IMR-90 (cell line): Measurements from ENCODE around the gene RGP1. TPM values are rescaled to one million over a fixed set of nuclear protein-coding genes. Genes with fewer than 3 reads are reported as not detected.

Source experiments
- ATAC-seq: fragments of 200-7000 bp; cut with Tn5 transposase; 2 replicates; pipeline ENCODE4 v1.9.1; 2020; ENCODE audit warnings: low read depth, mild to moderate bottlenecking, moderate library complexity
- BruUV-seq: library from RNA; stranded (reverse); fragments of 400-500 nt; replicated peaks from 2 replicates; lab custom pipeline; 2021; lab: Mats Ljungman, UMichigan
- CTCF ChIA-PET: fragments of 300-600 bp; formaldehyde crosslinking; extraction: SDS; loops from one replicate; lab custom pipeline; 2021; ENCODE audit warnings: antibody characterized with exemption; lab: Yijun Ruan, JAX
- POLR2A ChIA-PET: fragments of 300-600 bp; sonication (Branson Sonifier 250); formaldehyde crosslinking; loops from one replicate; lab custom pipeline; 2022; ENCODE audit warnings: antibody characterized with exemption; ENCODE audit not compliant: unreplicated experiment; lab: Charles Lee
- DNase-seq: peaks from one replicate; pipeline ENCODE4 v3.0.0; 2013
- H2AFZ ChIP-seq: replicated peaks from 2 replicates; pipeline ENCODE3; 2013; ENCODE audit warnings: low read length, mild to moderate bottlenecking; ENCODE audit not compliant: poor library complexity
- H2AK5ac ChIP-seq: 2 replicates; pipeline ENCODE4 v1.6.1; 2013; ENCODE audit warnings: low read depth, low read length, inconsistent platforms
- H2AK9ac ChIP-seq: replicated peaks from 2 replicates; pipeline ENCODE3; 2013; ENCODE audit warnings: mild to moderate bottlenecking, low read depth, low read length, moderate library complexity; ENCODE audit not compliant: poor library complexity
- H2BK120ac ChIP-seq: 2 replicates; pipeline ENCODE4 v1.6.1; 2013; ENCODE audit warnings: low read depth, low read length, inconsistent platforms
- H2BK15ac ChIP-seq: 3 replicates; pipeline ENCODE4 v1.6.1; 2013; ENCODE audit warnings: low read depth, low read length, inconsistent platforms
- H2BK20ac ChIP-seq: 2 replicates; pipeline ENCODE4 v1.6.1; 2013; ENCODE audit warnings: low read depth, mild to moderate bottlenecking, inconsistent platforms, low read length, moderate library complexity
- H2BK5ac ChIP-seq: 2 replicates; pipeline ENCODE4 v1.6.1; 2013; ENCODE audit warnings: mild to moderate bottlenecking, low read depth, low read length, inconsistent platforms; ENCODE audit not compliant: poor library complexity, severe bottlenecking
- H3K14ac ChIP-seq: replicated peaks from 2 replicates; pipeline ENCODE4 v1.6.1; 2013; ENCODE audit warnings: low read depth, low read length, inconsistent platforms
- H3K18ac ChIP-seq: 2 replicates; pipeline ENCODE4 v1.6.1; 2013; ENCODE audit warnings: low read depth, low read length, control low read depth
- H3K23ac ChIP-seq: 2 replicates; pipeline ENCODE4 v1.6.1; 2013; ENCODE audit warnings: low read depth, low read length, inconsistent platforms
- H3K27ac ChIP-seq: 2 replicates; pipeline ENCODE4 v1.5.1; 2013; ENCODE audit warnings: mild to moderate bottlenecking, control low read depth, low read length; ENCODE audit not compliant: insufficient read depth
- H3K27me3 ChIP-seq: 2 replicates; pipeline ENCODE4 v1.6.1; 2013; ENCODE audit warnings: low read length; ENCODE audit not compliant: control insufficient read depth, insufficient read depth
- H3K36me3 ChIP-seq: 2 replicates; pipeline ENCODE4 v1.6.1; 2013; ENCODE audit warnings: low read length, mixed read lengths; ENCODE audit not compliant: control insufficient read depth, insufficient read depth
- H3K4ac ChIP-seq: 2 replicates; pipeline ENCODE4 v1.6.1; 2013; ENCODE audit warnings: low read depth, low read length, inconsistent platforms
- H3K4me1 ChIP-seq: 2 replicates; pipeline ENCODE4 v1.6.1; 2013; ENCODE audit warnings: low read length, mixed read lengths; ENCODE audit not compliant: control insufficient read depth, insufficient read depth
- H3K4me2 ChIP-seq: 2 replicates; pipeline ENCODE4 v1.6.1; 2013; ENCODE audit warnings: low read depth, mild to moderate bottlenecking, control low read depth, low read length, moderate library complexity
- H3K4me3 ChIP-seq: 2 replicates; pipeline ENCODE4 v1.5.1; 2013; ENCODE audit warnings: low read depth, mild to moderate bottlenecking, control low read depth, low read length, moderate library complexity; ENCODE audit not compliant: insufficient read depth
- H3K56ac ChIP-seq: 2 replicates; pipeline ENCODE4 v1.6.1; 2013; ENCODE audit warnings: low read length, inconsistent platforms; ENCODE audit not compliant: insufficient read depth; ENCODE audit errors: extremely low read depth
- H3K79me1 ChIP-seq, 2 experiments: 2 replicates each; pipeline ENCODE4 v1.6.1; 2013; ENCODE audit warnings: low read length in 2 of 2, inconsistent platforms in 1 of 2, low read depth in 1 of 2
- H3K9ac ChIP-seq: 2 replicates; pipeline ENCODE4 v1.6.1; 2013; ENCODE audit warnings: low read depth, low read length, control low read depth
- H3K9me1 ChIP-seq: 2 replicates; pipeline ENCODE4 v1.6.1; 2013; ENCODE audit warnings: low read length, inconsistent platforms; ENCODE audit not compliant: insufficient read depth
- H3K9me3 ChIP-seq: 2 replicates; pipeline ENCODE4 v1.6.1; 2013; ENCODE audit warnings: low read length; ENCODE audit not compliant: control insufficient read depth, insufficient read depth
- H4K20me1 ChIP-seq: 2 replicates; pipeline ENCODE4 v1.6.1; 2013; ENCODE audit warnings: low read length, inconsistent platforms; ENCODE audit not compliant: insufficient read depth
- H4K5ac ChIP-seq: 2 replicates; pipeline ENCODE4 v1.6.1; 2013; ENCODE audit warnings: mild to moderate bottlenecking, low read depth, low read length, control low read depth
- H4K8ac ChIP-seq, 2 experiments: 2 replicates each; pipeline ENCODE4 v1.6.1; 2013; ENCODE audit warnings: low read depth in 2 of 2, low read length in 2 of 2, control low read depth in 1 of 2, inconsistent platforms in 1 of 2
- H4K91ac ChIP-seq: 2 replicates; pipeline ENCODE4 v1.6.1; 2013; ENCODE audit warnings: low read depth, low read length, inconsistent platforms; ENCODE audit not compliant: insufficient read depth
- BHLHE40 ChIP-seq: fragments of 150-350 bp; IDR thresholded peaks from 2 replicates; pipeline ENCODE4 v1.6.1; 2016; ENCODE audit warnings: mild to moderate bottlenecking, low read depth, low read length
- CEBPB ChIP-seq: IDR thresholded peaks from 2 replicates; pipeline ENCODE4 v1.6.1; 2012; ENCODE audit warnings: low read depth, low read length, improper control_type of control experiment
- CHD1 ChIP-seq: IDR thresholded peaks from 2 replicates; pipeline ENCODE4 v1.6.1; 2012; ENCODE audit warnings: low read depth, low read length, improper control_type of control experiment
- FOS ChIP-seq: fragments of 150-350 bp; IDR thresholded peaks from 2 replicates; pipeline ENCODE4 v1.6.1; 2016; ENCODE audit warnings: low read depth, low read length
- MAFK ChIP-seq: IDR thresholded peaks from 2 replicates; pipeline ENCODE4 v1.6.1; 2012; ENCODE audit warnings: low read depth, low read length, improper control_type of control experiment
- MAZ ChIP-seq: IDR thresholded peaks from 2 replicates; pipeline ENCODE4 v1.6.1; 2012; ENCODE audit warnings: low read depth, mild to moderate bottlenecking, low read length, improper control_type of control experiment, moderate library complexity, borderline replicate concordance
- MXI1 ChIP-seq: IDR thresholded peaks from 2 replicates; pipeline ENCODE4 v1.6.1; 2012; ENCODE audit warnings: low read depth, mild to moderate bottlenecking, low read length, moderate library complexity, borderline replicate concordance
- NFE2L2 ChIP-seq: fragments of 150-350 bp; IDR thresholded peaks from 2 replicates; pipeline ENCODE4 v1.6.1; 2016; ENCODE audit warnings: low read depth, mild to moderate bottlenecking, low read length
- POLR2A ChIP-seq: IDR thresholded peaks from 2 replicates; pipeline ENCODE4 v1.6.1; 2012; ENCODE audit warnings: mild to moderate bottlenecking, low read depth, low read length
- RAD21 ChIP-seq: IDR thresholded peaks from 2 replicates; pipeline ENCODE4 v1.6.1; 2012; ENCODE audit warnings: low read length, improper control_type of control experiment
- RCOR1 ChIP-seq: IDR thresholded peaks from 2 replicates; pipeline ENCODE4 v1.6.1; 2012; ENCODE audit warnings: mild to moderate bottlenecking, low read length, improper control_type of control experiment; ENCODE audit not compliant: insufficient replicate concordance
- RFX5 ChIP-seq: IDR thresholded peaks from 2 replicates; pipeline ENCODE4 v1.8.0; 2012; ENCODE audit warnings: low read depth, mild to moderate bottlenecking, low read length, moderate library complexity
- SMC3 ChIP-seq: fragments of 150-350 bp; IDR thresholded peaks from 2 replicates; pipeline ENCODE4 v1.6.1; 2016; ENCODE audit warnings: low read depth, mild to moderate bottlenecking, antibody characterized with exemption, low read length, moderate library complexity
- WGBS, 2 experiments: methylation state at CpG; one replicate each; pipeline versions ENCODE4 v1.1.5 to v1.1.7; 2013; ENCODE audit warnings: missing lambda C conversion rate in 2 of 2; ENCODE audit not compliant: insufficient read length in 1 of 2; ENCODE audit errors: extremely low coverage in 2 of 2; 5-methylcytosine and 5-hydroxymethylcytosine counted together
- dilution Hi-C: fragments of 300-500 bp; cut with HindIII; formaldehyde crosslinking; loops from one replicate; pipeline ENCODE4 v1.14.3; 2018; ENCODE audit warnings: low sequenced_read_pairs; ENCODE audit not compliant: unreplicated experiment
- in situ Hi-C: fragments of 300-500 bp; cut with MboI; formaldehyde crosslinking; loops from 3 replicates; pipeline ENCODE4 v1.14.3; 2019; ENCODE audit warnings: low sequenced_read_pairs, inconsistent platforms, mixed read lengths
- intact Hi-C: fragments of 100-400 bp; cut with micrococcal nuclease; formaldehyde crosslinking; loops from 2 replicates; pipeline ENCODE4 v1.10.0; 2022
- polyA plus RNA-seq, 3 experiments: library from polyadenylated mRNA; depleted of rRNA; stranded (reverse); fragments of >200 nt; gene quantifications; 2 replicates each; pipeline ENCODE4 v1.2.3, GENCODE V29; 2012; ENCODE audit warnings: low replicate concordance in 1 of 3
- total RNA-seq: library from RNA; depleted of rRNA; stranded (reverse); fragments of >200 nt; gene quantifications from 2 replicates; pipeline ENCODE4 v1.2.3, GENCODE V29; 2012
- TF ChIP-seq, protein P1 (sequence below): fragments of 150-350 bp; IDR thresholded peaks from 2 replicates; pipeline ENCODE4 v1.6.1; 2017; ENCODE audit warnings: mild to moderate bottlenecking, antibody characterized with exemption, low read length, low read depth
- TF ChIP-seq, protein P2 (sequence below): conservative IDR thresholded peaks from 2 replicates; pipeline ENCODE4 v1.5.1; 2012; ENCODE audit warnings: mild to moderate bottlenecking, low read depth, low read length, improper control_type of control experiment
- TF ChIP-seq, protein P3 (sequence below): fragments of 150-350 bp; IDR thresholded peaks from 2 replicates; pipeline ENCODE4 v1.6.1; 2016; ENCODE audit warnings: low read depth, mild to moderate bottlenecking, low read length, moderate library complexity, borderline replicate concordance

The RGP1 gene
- total and polyA plus RNA-seq, 2 of the 4 experiments (the other 2 are of a cell fraction), result 10.2 to 14.3 TPM

- no peak overlapping the region for H3K18ac ChIP-seq
- no peak overlapping the region for H3K4me2 ChIP-seq
- dilution Hi-C loops, result no loop called here
These were observed 10.2 kb upstream of the RGP1 start for GRCh38 chr9:35738924-35739323.

More at GRCh38 chr9:35738924-35739323, 10.2 kb upstream of the RGP1 start:
- CTCF ChIA-PET, result no interaction called here
- H3K36me3 ChIP-seq, result peaks cover 74% of the 10 kb centered on the region
- no peak overlapping the region for H3K9ac ChIP-seq
- H3K4me3 ChIP-seq, result no peak overlapping the region
- H3K27ac ChIP-seq, result no peak overlapping the region
- no peak overlapping the region for H2BK20ac ChIP-seq
- H3K4ac ChIP-seq, result no peak overlapping the region
- H2BK120ac ChIP-seq, result no peak overlapping the region
- intact Hi-C loops, result no loop called here
- ATAC-seq, result no peak
- DNase-seq, result no peak
- no peak overlapping the region for H4K91ac ChIP-seq
- H3K14ac ChIP-seq, result no peak overlapping the region
- H3K27me3 ChIP-seq, result no peaks in the 10 kb centered on the region
- no peak overlapping the region for H2AK9ac ChIP-seq
- H4K5ac ChIP-seq, result no peak overlapping the region
- WGBS, 2 experiments, result 100% methylated on average over 1 of the region's 7 CpGs; no CpG with 5 or more reads in 1 of the 2 experiments
- in situ Hi-C loops, result no loop called here
- peaks cover 24% of the 10 kb centered on the region for H4K20me1 ChIP-seq
- no peak overlapping the region for H2BK15ac ChIP-seq
- H3K79me1 ChIP-seq, result peaks cover 22 to 89% of the 10 kb centered on the region in 2 experiments
- peaks cover 3% of the 10 kb centered on the region; the same call in 1 of the 2 replicates for H3K9me1 ChIP-seq
- no peak overlapping the region for H2AK5ac ChIP-seq
- H3K9me3 ChIP-seq, result no peaks in the 10 kb centered on the region
- no peak overlapping the region for H2BK5ac ChIP-seq
- POLR2A ChIA-PET, result no interaction called here
- H2AFZ ChIP-seq, result no peak overlapping the region
- H3K4me1 ChIP-seq, result no peaks in the 10 kb centered on the region
- H3K23ac ChIP-seq, result no peak overlapping the region
- BruUV-seq, result no TSS peak
- no peak overlapping the region for H4K8ac ChIP-seq
- no peak for TF ChIP-seq MAFK
- no peak for TF ChIP-seq BHLHE40
- TF ChIP-seq RFX5, result no peak
- no peak for TF ChIP-seq FOS
- no peak for TF ChIP-seq RCOR1
- TF ChIP-seq CHD1, result no peak
- TF ChIP-seq MAZ, result no peak
- TF ChIP-seq, protein P1, sequence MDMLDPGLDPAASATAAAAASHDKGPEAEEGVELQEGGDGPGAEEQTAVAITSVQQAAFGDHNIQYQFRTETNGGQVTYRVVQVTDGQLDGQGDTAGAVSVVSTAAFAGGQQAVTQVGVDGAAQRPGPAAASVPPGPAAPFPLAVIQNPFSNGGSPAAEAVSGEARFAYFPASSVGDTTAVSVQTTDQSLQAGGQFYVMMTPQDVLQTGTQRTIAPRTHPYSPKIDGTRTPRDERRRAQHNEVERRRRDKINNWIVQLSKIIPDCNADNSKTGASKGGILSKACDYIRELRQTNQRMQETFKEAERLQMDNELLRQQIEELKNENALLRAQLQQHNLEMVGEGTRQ, result no peak
- TF ChIP-seq, protein P2, sequence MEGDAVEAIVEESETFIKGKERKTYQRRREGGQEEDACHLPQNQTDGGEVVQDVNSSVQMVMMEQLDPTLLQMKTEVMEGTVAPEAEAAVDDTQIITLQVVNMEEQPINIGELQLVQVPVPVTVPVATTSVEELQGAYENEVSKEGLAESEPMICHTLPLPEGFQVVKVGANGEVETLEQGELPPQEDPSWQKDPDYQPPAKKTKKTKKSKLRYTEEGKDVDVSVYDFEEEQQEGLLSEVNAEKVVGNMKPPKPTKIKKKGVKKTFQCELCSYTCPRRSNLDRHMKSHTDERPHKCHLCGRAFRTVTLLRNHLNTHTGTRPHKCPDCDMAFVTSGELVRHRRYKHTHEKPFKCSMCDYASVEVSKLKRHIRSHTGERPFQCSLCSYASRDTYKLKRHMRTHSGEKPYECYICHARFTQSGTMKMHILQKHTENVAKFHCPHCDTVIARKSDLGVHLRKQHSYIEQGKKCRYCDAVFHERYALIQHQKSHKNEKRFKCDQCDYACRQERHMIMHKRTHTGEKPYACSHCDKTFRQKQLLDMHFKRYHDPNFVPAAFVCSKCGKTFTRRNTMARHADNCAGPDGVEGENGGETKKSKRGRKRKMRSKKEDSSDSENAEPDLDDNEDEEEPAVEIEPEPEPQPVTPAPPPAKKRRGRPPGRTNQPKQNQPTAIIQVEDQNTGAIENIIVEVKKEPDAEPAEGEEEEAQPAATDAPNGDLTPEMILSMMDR, result no peak
- no peak for TF ChIP-seq NFE2L2
- no peak for TF ChIP-seq MXI1
- TF ChIP-seq, protein P3, sequence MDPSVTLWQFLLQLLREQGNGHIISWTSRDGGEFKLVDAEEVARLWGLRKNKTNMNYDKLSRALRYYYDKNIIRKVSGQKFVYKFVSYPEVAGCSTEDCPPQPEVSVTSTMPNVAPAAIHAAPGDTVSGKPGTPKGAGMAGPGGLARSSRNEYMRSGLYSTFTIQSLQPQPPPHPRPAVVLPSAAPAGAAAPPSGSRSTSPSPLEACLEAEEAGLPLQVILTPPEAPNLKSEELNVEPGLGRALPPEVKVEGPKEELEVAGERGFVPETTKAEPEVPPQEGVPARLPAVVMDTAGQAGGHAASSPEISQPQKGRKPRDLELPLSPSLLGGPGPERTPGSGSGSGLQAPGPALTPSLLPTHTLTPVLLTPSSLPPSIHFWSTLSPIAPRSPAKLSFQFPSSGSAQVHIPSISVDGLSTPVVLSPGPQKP, result no peak
- TF ChIP-seq POLR2A, result no peak
- TF ChIP-seq SMC3, result no peak
- no peak for TF ChIP-seq CEBPB
- TF ChIP-seq RAD21, result no peak
- no peak overlapping the region for H3K56ac ChIP-seq
